ENCODE measurements around the gene IFI16. TPM values are rescaled to one million over a fixed set of nuclear protein-coding genes. Genes with fewer than 3 reads are reported as not detected.
"Not testable (repeated sequence)": the region's sequence is repeated elsewhere in the genome, so short reads cannot be mapped to it uniquely, and the experiment has no call there.

IFI16 gene
- total and polyA plus RNA-seq, 3 donors from 2014 or later, result 34.3 to 39.8 (median 35.7) TPM

- 52 to 57% methylated on average over 3 of the region's 3 CpGs for WGBS, 2 donors
- Histone ChIP-seq H3K4me1 (no peaks in the 10 kb centered on the region), H3K4me3 (no peak overlapping the region), H3K36me3 (ENCODE audit: low read depth, missing control alignments) (no peaks in the 10 kb centered on the region), H3K27ac (no peak overlapping the region), H3K27me3 (no peaks in the 10 kb centered on the region), H3K9me3 (no peaks in the 10 kb centered on the region)
- TF ChIP-seq, protein P1, sequence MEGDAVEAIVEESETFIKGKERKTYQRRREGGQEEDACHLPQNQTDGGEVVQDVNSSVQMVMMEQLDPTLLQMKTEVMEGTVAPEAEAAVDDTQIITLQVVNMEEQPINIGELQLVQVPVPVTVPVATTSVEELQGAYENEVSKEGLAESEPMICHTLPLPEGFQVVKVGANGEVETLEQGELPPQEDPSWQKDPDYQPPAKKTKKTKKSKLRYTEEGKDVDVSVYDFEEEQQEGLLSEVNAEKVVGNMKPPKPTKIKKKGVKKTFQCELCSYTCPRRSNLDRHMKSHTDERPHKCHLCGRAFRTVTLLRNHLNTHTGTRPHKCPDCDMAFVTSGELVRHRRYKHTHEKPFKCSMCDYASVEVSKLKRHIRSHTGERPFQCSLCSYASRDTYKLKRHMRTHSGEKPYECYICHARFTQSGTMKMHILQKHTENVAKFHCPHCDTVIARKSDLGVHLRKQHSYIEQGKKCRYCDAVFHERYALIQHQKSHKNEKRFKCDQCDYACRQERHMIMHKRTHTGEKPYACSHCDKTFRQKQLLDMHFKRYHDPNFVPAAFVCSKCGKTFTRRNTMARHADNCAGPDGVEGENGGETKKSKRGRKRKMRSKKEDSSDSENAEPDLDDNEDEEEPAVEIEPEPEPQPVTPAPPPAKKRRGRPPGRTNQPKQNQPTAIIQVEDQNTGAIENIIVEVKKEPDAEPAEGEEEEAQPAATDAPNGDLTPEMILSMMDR (IDR thresholded peaks at IDR 0.05), result no peak
- TF ChIP-seq POLR2A (IDR thresholded peaks at IDR 0.05), result no peak
- intact Hi-C loops (cut with DNase I; ENCODE audit: low total_unique reads), result no loop called here
- no peak for DNase-seq
These were observed 82.5 kb downstream of the IFI16 start for GRCh38 chr1:159092036-159092760.

- TF ChIP-seq, protein P1 (IDR thresholded peaks at IDR 0.05), result no peak
- TF ChIP-seq POLR2A (IDR thresholded peaks at IDR 0.05), result no peak
- WGBS, 2 donors, result 61 to 73% methylated on average over 3 of the region's 3 CpGs
- intact Hi-C loops (cut with DNase I; ENCODE audit: low total_unique reads), result no loop called here
These were observed 88.9 kb downstream of the IFI16 start for GRCh38 chr1:159098596-159098995.

GRCh38 chr1:159100589-159100988 lies 90.9 kb downstream of the IFI16 start:
- Histone ChIP-seq H3K27me3 (no peaks in the 10 kb centered on the region), H3K27ac (no peak overlapping the region), H3K36me3 (ENCODE audit: low read depth, missing control alignments) (no peaks in the 10 kb centered on the region), H3K9me3 (no peaks in the 10 kb centered on the region), H3K4me1 (no peaks in the 10 kb centered on the region), H3K4me3 (no peak overlapping the region)
- TF ChIP-seq POLR2A (IDR thresholded peaks at IDR 0.05), result no peak
- TF ChIP-seq, protein P1 (IDR thresholded peaks at IDR 0.05), result no peak
- DNase-seq, result no peak
- intact Hi-C loops (cut with DNase I; ENCODE audit: low total_unique reads), result no loop called here
- WGBS, 2 donors, result 89 to 100% methylated on average over 1 of the region's 1 CpG

More at GRCh38 chr1:159098596-159098995, 88.9 kb downstream of the IFI16 start:
- no peaks in the 10 kb centered on the region for H3K4me1 ChIP-seq
- no peaks in the 10 kb centered on the region for H3K27me3 ChIP-seq
- DNase-seq, result no peak
- H3K4me3 ChIP-seq, result no peak overlapping the region
- H3K36me3 ChIP-seq (ENCODE audit: low read depth, missing control alignments), result no peaks in the 10 kb centered on the region
- no peak overlapping the region for H3K27ac ChIP-seq
- H3K9me3 ChIP-seq, result no peaks in the 10 kb centered on the region

GRCh38 chr1:159103021-159103420 lies 93.3 kb downstream of the IFI16 start:
- WGBS, 2 donors, result 73 to 91% methylated on average over 3 of the region's 3 CpGs
- H3K27ac ChIP-seq; H3K27me3 ChIP-seq; H3K4me1 ChIP-seq; H3K36me3 ChIP-seq (ENCODE audit: low read depth, missing control alignments); H3K4me3 ChIP-seq; DNase-seq; H3K9me3 ChIP-seq; intact Hi-C loops (cut with DNase I; ENCODE audit: low total_unique reads): not testable (repeated sequence)

Other genes with a start within 250 kb of the IFI16 start
- 1 to 10 TPM in 1 of 2 donors, not detected in 1; 1.0 TPM for gene OR6N1, start 237.7 kb upstream of the IFI16 start, total RNA-seq
- not detected for gene OR6N1, start 237.7 kb upstream of the IFI16 start, polyA plus RNA-seq (ENCODE audit: insufficient read depth, low read depth, low replicate concordance)
- gene OR6N2, start 228.7 kb upstream of the IFI16 start, total RNA-seq, result not detected
- not detected for gene OR6N2, start 228.7 kb upstream of the IFI16 start, polyA plus RNA-seq (ENCODE audit: insufficient read depth, low read depth, low replicate concordance)
- 10 to 100 TPM; 11.5 to 12.8 TPM for gene MNDA, start 178.6 kb upstream of the IFI16 start, total RNA-seq
- 6.8 TPM for gene MNDA, start 178.6 kb upstream of the IFI16 start, polyA plus RNA-seq (ENCODE audit: insufficient read depth, low read depth, low replicate concordance)
- 1 to 10 TPM in 1 of 2 donors, under 1 TPM in 1; 0.56 to 1.2 TPM for gene PYHIN1, start 78.4 kb upstream of the IFI16 start, total RNA-seq
- gene PYHIN1, start 78.4 kb upstream of the IFI16 start, polyA plus RNA-seq (ENCODE audit: insufficient read depth, low read depth, low replicate concordance), result 0.58 TPM
- 1 to 10 TPM; 1.3 to 1.9 TPM for gene AIM2, start 66.9 kb downstream of the IFI16 start, total RNA-seq
- 3.2 TPM for gene AIM2, start 66.9 kb downstream of the IFI16 start, polyA plus RNA-seq (ENCODE audit: insufficient read depth, low read depth, low replicate concordance)
- gene CADM3, start 161.7 kb downstream of the IFI16 start, total RNA-seq, result 1 to 10 TPM; 5.7 to 6.4 TPM
- 13.4 TPM for gene CADM3, start 161.7 kb downstream of the IFI16 start, polyA plus RNA-seq (ENCODE audit: insufficient read depth, low read depth, low replicate concordance)
- 10 to 100 TPM; 14.9 to 16.6 TPM for gene ACKR1, start 195.0 kb downstream of the IFI16 start, total RNA-seq
- gene ACKR1, start 195.0 kb downstream of the IFI16 start, polyA plus RNA-seq (ENCODE audit: insufficient read depth, low read depth, low replicate concordance), result 26.9 TPM

Measured in testis (tissue), 3 donors.